GM10266 (cell line): Measurements from ENCODE around the gene DPH6.
"Not testable (repeated sequence)": the region's sequence is repeated elsewhere in the genome, so short reads cannot be mapped to it uniquely, and the experiment has no call there.

Experiments
- DNase-seq: peaks from one replicate; pipeline ENCODE4 v3.0.0; 2012; ENCODE audit errors: extremely low spot score
- CTCF ChIP-seq: IDR thresholded peaks from 2 replicates; pipeline ENCODE4 v1.5.1; 2012; ENCODE audit warnings: mild to moderate bottlenecking, low read depth; ENCODE audit not compliant: control insufficient read depth, insufficient read depth; ENCODE audit errors: missing control alignments

Gene DPH6

GRCh38 chr15:35410775-35411174 is 135.2 kb downstream of the DPH6 start:
- no peak for DNase-seq
- no peak for TF ChIP-seq CTCF

GRCh38 chr15:35399901-35400300 is 146.1 kb downstream of the DPH6 start:
- no peak for TF ChIP-seq CTCF
- DNase-seq = no peak

- no peak for DNase-seq
Observed at GRCh38 chr15:35397027-35397426, 148.9 kb downstream of the DPH6 start.

GRCh38 chr15:35394416-35394815 is 151.5 kb downstream of the DPH6 start:
- no peak for TF ChIP-seq CTCF
- no peak for DNase-seq

More at GRCh38 chr15:35397027-35397426, 148.9 kb downstream of the DPH6 start:
- TF ChIP-seq CTCF = no peak

GRCh38 chr15:35393398-35393797 is 152.6 kb downstream of the DPH6 start:
- no peak for TF ChIP-seq CTCF
- no peak for DNase-seq

- DNase-seq = not testable (repeated sequence)
Observed at GRCh38 chr15:35391408-35391984, 154.5 kb downstream of the DPH6 start.

GRCh38 chr15:35383506-35383905 is 162.5 kb downstream of the DPH6 start:
- no peak for TF ChIP-seq CTCF
- DNase-seq = no peak

GRCh38 chr15:35381328-35381727 is 164.6 kb downstream of the DPH6 start:
- no peak for TF ChIP-seq CTCF
- no peak for DNase-seq
